H9 (cell line): ENCODE measurements around the gene DOCK1. TPM values are rescaled to one million over a fixed set of nuclear protein-coding genes. Genes with fewer than 3 reads are reported as not detected.

Experiments
- DNase-seq: peaks from one replicate; pipeline ENCODE4 v3.0.0-alpha.2; 2017
- H2AFZ ChIP-seq: one replicate; pipeline ENCODE4 v1.6.1; 2013; ENCODE audit warnings: mild to moderate bottlenecking, low read length, control low read depth, moderate library complexity
- H2AK5ac ChIP-seq: 2 replicates; pipeline ENCODE4 v1.6.1; 2013; ENCODE audit warnings: low read length, control low read depth, mixed read lengths; ENCODE audit not compliant: insufficient read length
- H2BK120ac ChIP-seq: one replicate; pipeline ENCODE4 v1.6.1; 2013; ENCODE audit warnings: low read depth, mild to moderate bottlenecking, low read length, control low read depth, inconsistent platforms; ENCODE audit not compliant: poor library complexity, severe bottlenecking
- H2BK12ac ChIP-seq: 2 replicates; pipeline ENCODE4 v1.6.1; 2013; ENCODE audit warnings: low read length, control low read depth, mixed read lengths, low read depth; ENCODE audit not compliant: insufficient read length
- H2BK15ac ChIP-seq: 2 replicates; pipeline ENCODE4 v1.6.1; 2013; ENCODE audit warnings: low read depth, low read length, control low read depth
- H2BK20ac ChIP-seq: one replicate; pipeline ENCODE4 v1.6.1; 2013; ENCODE audit warnings: low read depth, mild to moderate bottlenecking, low read length, control low read depth, inconsistent platforms; ENCODE audit not compliant: poor library complexity, severe bottlenecking
- H2BK5ac ChIP-seq: 2 replicates; pipeline ENCODE4 v1.6.1; 2013; ENCODE audit warnings: low read length, control low read depth, mixed read lengths; ENCODE audit not compliant: insufficient read length
- H3K14ac ChIP-seq: 2 replicates; pipeline ENCODE4 v1.6.1; 2013; ENCODE audit warnings: low read length, control low read depth; ENCODE audit not compliant: insufficient read depth
- H3K18ac ChIP-seq: 2 replicates; pipeline ENCODE4 v1.6.1; 2013; ENCODE audit warnings: low read depth, mild to moderate bottlenecking, mixed read lengths, low read length, control low read depth; ENCODE audit not compliant: insufficient read length
- H3K23ac ChIP-seq: 2 replicates; pipeline ENCODE4 v1.6.1; 2013; ENCODE audit warnings: low read length, control low read depth, mixed read lengths, low read depth; ENCODE audit not compliant: insufficient read length
- H3K23me2 ChIP-seq: 2 replicates; pipeline ENCODE4 v1.6.1; 2013; ENCODE audit warnings: low read depth, mild to moderate bottlenecking, mixed read lengths, low read length, control low read depth; ENCODE audit not compliant: insufficient read length, poor library complexity, severe bottlenecking
- H3K27ac ChIP-seq: 2 replicates; pipeline ENCODE4 v1.5.1; 2013; ENCODE audit warnings: low read length, control low read depth, mixed read lengths, low read depth; ENCODE audit not compliant: insufficient read length
- H3K27me3 ChIP-seq: 2 replicates; pipeline ENCODE4 v1.6.1; 2013; ENCODE audit warnings: low read length, control low read depth, inconsistent platforms; ENCODE audit not compliant: insufficient read depth
- H3K4ac ChIP-seq: 2 replicates; pipeline ENCODE4 v1.6.1; 2013; ENCODE audit warnings: low read depth, mild to moderate bottlenecking, control low read depth, inconsistent platforms, low read length, moderate library complexity
- H3K4me1 ChIP-seq: 2 replicates; pipeline ENCODE4 v1.6.1; 2013; ENCODE audit warnings: low read length, control low read depth, inconsistent platforms; ENCODE audit not compliant: insufficient read depth
- H3K4me2 ChIP-seq: 2 replicates; pipeline ENCODE4 v1.6.1; 2013; ENCODE audit warnings: low read length, control low read depth, mixed read lengths; ENCODE audit not compliant: insufficient read length, insufficient read depth
- H3K56ac ChIP-seq: 2 replicates; pipeline ENCODE4 v1.6.1; 2013; ENCODE audit warnings: low read depth, mild to moderate bottlenecking, mixed read lengths, low read length, control low read depth; ENCODE audit not compliant: insufficient read length
- H3K79me1 ChIP-seq: 2 replicates; pipeline ENCODE4 v1.6.1; 2013; ENCODE audit warnings: low read depth, mild to moderate bottlenecking, moderate library complexity, low read length, control low read depth, inconsistent platforms; ENCODE audit not compliant: insufficient read depth, poor library complexity, severe bottlenecking
- H3K79me2 ChIP-seq: 2 replicates; pipeline ENCODE4 v1.6.1; 2013; ENCODE audit warnings: low read length, control low read depth, inconsistent platforms; ENCODE audit not compliant: insufficient read depth
- H3K9ac ChIP-seq: 2 replicates; pipeline ENCODE4 v1.6.1; 2013; ENCODE audit warnings: low read length, control low read depth, mixed read lengths; ENCODE audit not compliant: insufficient read length; ENCODE audit errors: extremely low read depth
- H3K9me3 ChIP-seq: one replicate; pipeline ENCODE4 v1.6.1; 2013; ENCODE audit warnings: low read depth, low read length, inconsistent platforms; ENCODE audit not compliant: control insufficient read depth
- H3T11ph ChIP-seq: one replicate; pipeline ENCODE4 v1.6.1; 2013; ENCODE audit warnings: mild to moderate bottlenecking, low read length, control low read depth, inconsistent platforms
- H4K20me1 ChIP-seq: one replicate; pipeline ENCODE4 v1.6.1; 2013; ENCODE audit not compliant: control insufficient read depth, insufficient read length, insufficient read depth
- H4K5ac ChIP-seq: 2 replicates; pipeline ENCODE4 v1.6.1; 2013; ENCODE audit warnings: low read depth, mild to moderate bottlenecking, mixed read lengths, low read length, control low read depth; ENCODE audit not compliant: insufficient read length
- H4K8ac ChIP-seq: replicated peaks from 2 replicates; pipeline ENCODE4 v1.6.1; 2013; ENCODE audit warnings: low read length, control low read depth, mixed read lengths, low read depth; ENCODE audit not compliant: insufficient read length
- H4K91ac ChIP-seq: 2 replicates; pipeline ENCODE4 v1.6.1; 2013; ENCODE audit warnings: low read depth, mild to moderate bottlenecking, moderate library complexity, mixed read lengths, low read length, control low read depth; ENCODE audit not compliant: insufficient read length
- H3K27ac Mint-ChIP-seq, 3 experiments: 2 replicates in 2 of 3; 3 replicates in 1 of 3; pipeline ENCODE4 v1.8.0; 2020 to 2021; ENCODE audit warnings: mixed read lengths in 3 of 3, mild to moderate bottlenecking in 1 of 3, moderate library complexity in 1 of 3
- H3K27me3 Mint-ChIP-seq: 2 replicates; pipeline ENCODE4 v1.8.0; 2021; ENCODE audit warnings: low read depth, mild to moderate bottlenecking, moderate library complexity, mixed read lengths
- H3K36me3 Mint-ChIP-seq, 3 experiments: 2 replicates in 2 of 3; 3 replicates in 1 of 3; pipeline ENCODE4 v1.8.0; 2020 to 2021; ENCODE audit warnings: low read depth in 3 of 3, mixed read lengths in 3 of 3; ENCODE audit not compliant: insufficient read depth in 1 of 3
- H3K4me1 Mint-ChIP-seq, 2 experiments: 2 replicates each; pipeline ENCODE4 v1.8.0; 2020; ENCODE audit warnings: mixed read lengths in 2 of 2
- H3K4me3 Mint-ChIP-seq, 2 experiments: 2 replicates in 1 of 2; 3 replicates in 1 of 2; pipeline ENCODE4 v1.8.0; 2020 to 2021; ENCODE audit warnings: mild to moderate bottlenecking in 2 of 2, mixed read lengths in 2 of 2, moderate library complexity in 1 of 2
- H3K9me3 Mint-ChIP-seq, 2 experiments: 2 replicates in 1 of 2; 3 replicates in 1 of 2; pipeline ENCODE4 v1.8.0; 2020; ENCODE audit warnings: mild to moderate bottlenecking in 2 of 2, mixed read lengths in 2 of 2, moderate library complexity in 1 of 2
- CTCF ChIP-seq: fragments of 200-600 bp; sonication (generic); conservative IDR thresholded peaks from 3 replicates; pipeline ENCODE4 v1.8.0; 2021; ENCODE audit warnings: antibody characterized with exemption, mild to moderate bottlenecking
- WGBS: extraction: QIAGEN DNeasy Blood & Tissue Kit; methylation state at CpG from one replicate; pipeline ENCODE4 v1.1.7; 2013; ENCODE audit warnings: missing lambda C conversion rate, low lambda C conversion rate, mixed read lengths; ENCODE audit not compliant: insufficient read length; ENCODE audit errors: extremely low coverage; 5-methylcytosine and 5-hydroxymethylcytosine counted together
- total RNA-seq: library from RNA; stranded (reverse); gene quantifications from 2 replicates; pipeline ENCODE4 v1.2.1, GENCODE V29; 2021

DOCK1 gene
- total RNA-seq, 1 experiment from 2014 or later, result 57.0 TPM

- Histone ChIP-seq H3K27ac (no peak overlapping the region), H3K9me3 (no peaks in the 10 kb centered on the region)
- H3K27me3 Mint-ChIP-seq, result no peaks in the 10 kb centered on the region
Observed at GRCh38 chr10:127245456-127245855, 340.2 kb downstream of the DOCK1 start.

More at GRCh38 chr10:127245456-127245855, 340.2 kb downstream of the DOCK1 start:
- Histone ChIP-seq H3K79me2 (no peaks in the 10 kb centered on the region), H3K56ac (no peak overlapping the region), H3K4ac (no peak overlapping the region), H4K8ac (no peak overlapping the region), H3K23ac (no peak overlapping the region), H3K4me1 (no peaks in the 10 kb centered on the region), H3K4me2 (no peak overlapping the region), H4K20me1 (no peaks in the 10 kb centered on the region), H2BK15ac (no peak overlapping the region), H4K91ac (no peak overlapping the region), H3K79me1 (no peaks in the 10 kb centered on the region), H4K5ac (no peak overlapping the region), H2AFZ (no peak overlapping the region), H3K27me3 (no peaks in the 10 kb centered on the region), H3T11ph (no peak overlapping the region), H2BK12ac (no peak overlapping the region), H2BK5ac (no peak overlapping the region), H2AK5ac (no peak overlapping the region), H2BK20ac (no peak overlapping the region), H2BK120ac (no peak overlapping the region), H3K18ac (no peak overlapping the region), H3K23me2 (no peaks in the 10 kb centered on the region), H3K14ac (no peak overlapping the region), H3K9ac (no peak overlapping the region)
- Mint-ChIP-seq H3K36me3 (peaks cover 20 to 21% (median 21%) of the 10 kb centered on the region in 3 experiments), H3K4me1 (peaks cover 0 to 4% of the 10 kb centered on the region in 2 experiments; a peak in 1 of 4 replicates), H3K4me3 (no peak overlapping the region), H3K27ac (no peak overlapping the region), H3K9me3 (peaks cover 5 to 8% of the 10 kb centered on the region in 2 experiments; a peak in 3 of 5 replicates)
- no CpG with 5 or more reads among the region's 10 CpGs for WGBS
- DNase-seq, result no peak
- TF ChIP-seq CTCF, result no peak
